HG03460 (cell line): Measurements from ENCODE around the gene TNK2.

ENCODE experiments used
- ATAC-seq: cut with Tn5 transposase; IDR thresholded peaks from one replicate; pipeline ENCODE4 v1.9.1; 2021; ENCODE audit not compliant: unreplicated experiment

Gene TNK2

DNA sequence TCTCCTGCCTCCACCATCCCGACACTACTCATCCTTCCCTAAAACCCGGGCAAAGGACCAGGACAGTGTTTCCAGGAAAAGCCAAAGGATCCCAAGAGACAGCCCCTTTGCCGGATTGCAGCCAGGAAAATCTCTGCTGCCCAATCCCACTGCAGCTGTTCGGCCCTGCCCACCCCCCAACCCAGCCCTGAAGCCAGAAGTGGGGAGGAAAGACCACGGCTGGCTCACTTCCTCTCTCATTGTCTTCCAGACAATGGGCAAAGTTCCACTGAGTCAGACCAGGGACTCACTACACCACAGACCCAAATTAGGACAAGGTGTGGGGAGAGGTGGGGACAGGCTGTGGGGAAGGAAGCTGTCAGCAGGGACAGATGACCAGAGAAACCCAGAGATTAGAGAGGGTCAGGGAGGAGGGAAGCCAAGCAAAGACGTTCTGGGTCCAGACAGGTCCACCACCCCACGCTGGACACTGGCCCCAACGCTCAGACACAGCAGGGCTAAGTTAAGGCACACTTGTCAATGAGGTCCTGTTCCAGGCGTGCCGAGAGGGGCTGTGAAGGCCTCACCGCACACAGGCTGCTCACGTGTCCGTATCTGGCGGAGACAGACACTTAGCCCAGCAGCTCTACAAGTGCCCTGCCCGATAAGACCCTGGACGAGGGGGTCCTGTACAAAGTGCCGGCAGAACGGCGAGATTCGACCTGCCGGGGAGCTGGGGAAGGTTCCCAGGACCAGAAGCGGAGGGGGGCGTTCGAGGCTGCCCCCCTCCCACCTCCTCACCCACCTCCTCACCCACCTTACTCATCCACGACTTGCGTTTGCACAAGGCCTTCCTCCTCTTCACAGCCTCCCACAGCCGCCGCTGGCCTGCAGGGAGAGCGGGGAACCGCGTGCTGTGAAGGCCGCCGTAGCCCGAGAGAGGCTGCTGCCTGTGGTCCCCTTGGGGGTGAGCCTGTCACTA is 21.9 kb downstream of the TNK2 start:
- ATAC-seq = no peak

- no peak for ATAC-seq
Measured at GRCh38 chr3:195885036-195885891, 23.1 kb downstream of the TNK2 start.

DNA sequence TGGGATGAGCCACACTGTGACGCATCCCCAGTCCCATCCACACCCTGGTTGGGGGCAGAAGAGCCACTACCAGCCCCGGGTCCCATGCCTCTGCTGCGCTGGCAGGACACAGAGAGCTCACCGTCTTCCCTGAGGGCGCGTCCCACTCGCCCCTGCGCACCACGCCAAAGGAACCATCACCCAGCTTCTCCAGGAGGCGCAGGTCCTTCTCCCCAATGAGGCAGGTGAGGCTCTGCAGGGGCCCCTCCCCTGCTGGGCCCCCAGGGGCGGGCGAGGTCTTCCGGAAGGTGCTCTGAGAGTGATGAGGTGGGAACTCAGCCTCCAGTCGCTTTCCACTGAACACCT is 23.7 kb downstream of the TNK2 start:
- no peak for ATAC-seq

DNA sequence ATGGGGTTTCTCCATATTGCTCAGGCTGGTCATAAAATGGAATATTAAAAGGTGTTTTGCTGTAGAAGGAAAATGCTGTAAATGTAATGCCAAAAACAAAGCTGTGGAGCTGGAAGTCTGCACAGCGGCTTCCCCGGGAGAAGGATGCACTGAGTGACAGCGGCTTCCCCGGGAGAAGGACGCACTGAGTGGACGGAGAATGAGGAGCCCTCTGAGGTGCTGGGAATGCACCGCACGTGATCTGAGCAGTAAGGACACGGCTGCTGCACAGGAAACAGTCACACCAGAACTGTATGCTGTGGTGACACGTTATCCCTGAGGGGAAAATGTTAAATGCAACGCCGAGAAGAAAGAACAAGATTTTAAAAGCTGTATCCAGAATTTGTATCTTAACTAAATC is 24.6 kb downstream of the TNK2 start:
- no peak for ATAC-seq

DNA sequence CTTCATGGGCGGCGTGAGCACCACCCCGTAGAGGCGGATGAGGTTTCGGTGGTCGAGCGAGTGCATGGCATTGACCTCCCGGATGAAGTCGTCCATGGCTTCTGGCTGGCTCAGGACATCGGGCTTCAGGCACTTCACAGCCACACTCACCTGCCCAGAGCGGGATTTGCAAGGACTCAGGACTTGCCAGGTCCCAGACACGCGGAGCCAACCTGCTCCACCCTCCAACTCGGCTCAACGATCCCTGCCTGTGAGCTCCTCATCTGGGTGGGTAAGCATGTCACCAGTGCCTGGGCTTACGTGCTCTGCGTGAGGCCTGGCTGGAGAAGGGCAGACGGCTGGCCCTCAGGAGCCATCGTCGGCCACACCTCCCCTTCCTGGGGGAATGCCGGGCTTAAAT is 25.2 kb downstream of the TNK2 start:
- no peak for ATAC-seq

GRCh38 chr3:195882002-195882441 is 26.3 kb downstream of the TNK2 start:
- no peak for ATAC-seq

- ATAC-seq = no peak
Measured at GRCh38 chr3:195881276-195881988, 26.9 kb downstream of the TNK2 start.

DNA sequence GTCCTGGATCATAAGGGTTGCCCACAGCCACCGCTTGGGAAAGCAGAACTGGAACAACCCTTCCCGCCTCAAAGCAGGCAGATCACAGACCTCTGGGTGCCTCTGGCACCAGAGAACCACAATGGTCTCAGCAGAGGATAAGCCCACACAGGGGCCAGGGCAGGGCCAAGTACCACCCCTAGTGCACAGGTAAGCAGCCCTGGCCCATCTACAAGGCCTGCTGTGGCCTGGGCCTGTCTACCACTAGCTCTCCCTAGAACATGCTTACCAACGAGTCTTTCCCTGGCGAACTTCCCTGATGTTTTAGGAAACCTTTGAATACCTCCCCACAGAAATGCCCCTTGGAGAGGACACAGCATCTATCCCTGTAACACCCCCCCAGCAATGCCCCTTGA is 28.3 kb downstream of the TNK2 start:
- no peak for ATAC-seq

GRCh38 chr3:195879416-195880036 is 28.8 kb downstream of the TNK2 start:
- no peak for ATAC-seq

GRCh38 chr3:195878424-195879274 is 29.7 kb downstream of the TNK2 start:
- no peak for ATAC-seq

DNA sequence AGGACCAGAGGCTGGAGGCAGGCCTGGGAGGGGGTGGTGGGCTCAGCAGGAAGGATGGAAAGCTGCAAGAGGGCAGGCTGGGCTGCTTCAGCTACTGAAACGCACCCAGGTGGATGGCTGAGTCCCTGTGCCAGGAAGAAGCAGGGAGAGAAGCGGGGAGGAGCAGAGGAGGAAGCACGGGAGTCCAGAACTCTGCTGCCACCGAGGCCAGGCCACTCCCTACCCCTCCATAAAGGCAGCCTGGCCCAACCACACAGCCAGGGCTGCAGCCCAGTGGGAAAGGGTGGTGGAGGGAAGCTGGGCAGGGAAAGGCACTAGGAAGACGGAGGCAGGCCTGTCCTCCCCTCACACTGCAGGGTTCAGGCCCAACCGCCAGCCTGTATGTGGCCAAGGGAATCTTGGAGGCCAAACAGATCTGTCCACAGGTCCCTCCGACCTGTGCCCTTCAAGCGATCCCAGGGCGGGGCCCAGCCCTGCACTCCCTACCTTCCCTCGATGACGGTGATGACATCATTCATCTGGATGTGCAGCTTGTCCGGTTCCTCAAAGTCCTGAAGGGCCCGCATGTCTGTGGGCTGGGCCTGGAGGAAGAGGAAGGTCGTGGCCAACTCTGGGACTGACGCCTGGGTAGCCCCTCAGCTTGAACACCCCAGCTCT is 30.5 kb downstream of the TNK2 start:
- ATAC-seq = no peak

- no peak for ATAC-seq
Measured at GRCh38 chr3:195877136-195877715, 31.1 kb downstream of the TNK2 start.

GRCh38 chr3:195876297-195877064 is 31.9 kb downstream of the TNK2 start:
- ATAC-seq = no peak

DNA sequence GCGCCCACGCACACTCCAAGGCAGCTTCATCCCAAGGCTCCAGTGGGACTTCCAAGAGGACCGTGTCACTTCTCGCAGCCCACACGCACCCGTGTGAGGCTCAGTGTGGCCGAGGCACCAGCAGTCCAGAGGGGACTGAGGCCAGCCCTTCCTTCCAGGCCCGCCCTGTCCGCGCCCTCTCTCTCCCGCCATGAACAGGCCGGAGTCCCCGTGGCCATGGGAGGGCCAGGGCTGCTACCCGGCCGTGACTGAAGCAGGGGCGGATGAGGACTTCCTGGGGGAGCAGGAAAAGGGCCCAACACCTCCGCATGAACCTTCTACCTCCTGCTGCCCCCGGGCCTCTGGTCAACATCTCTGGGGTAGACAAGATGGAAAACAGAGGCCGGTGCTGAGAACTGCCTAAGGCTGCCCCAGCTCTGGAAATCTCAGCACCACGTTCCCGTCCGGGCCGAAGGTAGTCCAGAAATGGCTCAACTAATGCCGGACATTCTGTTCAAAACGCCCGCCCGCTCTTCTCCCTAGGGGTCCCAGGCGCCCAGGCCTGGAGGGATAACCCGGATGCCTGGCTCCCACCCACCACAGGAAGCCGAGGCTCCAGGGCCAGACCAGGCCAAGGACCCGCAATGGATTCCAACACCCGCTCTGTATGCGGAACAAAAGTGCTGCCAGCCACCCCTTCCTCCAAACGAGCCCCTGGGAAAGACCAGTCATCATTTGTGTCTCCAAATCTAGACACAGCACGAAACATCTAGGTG is 32.7 kb downstream of the TNK2 start:
- ATAC-seq = no peak

DNA sequence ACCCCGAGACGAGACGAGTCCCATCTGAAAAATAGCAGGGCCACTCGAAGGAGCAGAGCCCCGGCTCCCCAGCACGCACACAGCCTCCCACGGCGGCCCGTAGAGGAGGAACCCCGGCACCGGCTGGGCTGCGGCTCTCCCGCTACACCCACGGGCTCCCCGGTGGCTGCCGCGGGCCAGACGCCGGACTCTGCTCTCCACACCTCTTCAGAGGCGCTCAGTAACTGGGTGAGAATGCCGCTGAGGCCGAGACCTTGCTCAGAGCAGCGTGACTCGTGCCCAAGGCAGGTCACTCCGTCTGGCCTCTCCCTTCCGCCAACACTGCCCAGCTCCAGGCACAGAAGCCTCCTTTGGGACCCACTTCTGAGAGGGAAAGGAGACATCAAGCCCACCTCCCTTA is 34.4 kb downstream of the TNK2 start:
- ATAC-seq = no peak

DNA sequence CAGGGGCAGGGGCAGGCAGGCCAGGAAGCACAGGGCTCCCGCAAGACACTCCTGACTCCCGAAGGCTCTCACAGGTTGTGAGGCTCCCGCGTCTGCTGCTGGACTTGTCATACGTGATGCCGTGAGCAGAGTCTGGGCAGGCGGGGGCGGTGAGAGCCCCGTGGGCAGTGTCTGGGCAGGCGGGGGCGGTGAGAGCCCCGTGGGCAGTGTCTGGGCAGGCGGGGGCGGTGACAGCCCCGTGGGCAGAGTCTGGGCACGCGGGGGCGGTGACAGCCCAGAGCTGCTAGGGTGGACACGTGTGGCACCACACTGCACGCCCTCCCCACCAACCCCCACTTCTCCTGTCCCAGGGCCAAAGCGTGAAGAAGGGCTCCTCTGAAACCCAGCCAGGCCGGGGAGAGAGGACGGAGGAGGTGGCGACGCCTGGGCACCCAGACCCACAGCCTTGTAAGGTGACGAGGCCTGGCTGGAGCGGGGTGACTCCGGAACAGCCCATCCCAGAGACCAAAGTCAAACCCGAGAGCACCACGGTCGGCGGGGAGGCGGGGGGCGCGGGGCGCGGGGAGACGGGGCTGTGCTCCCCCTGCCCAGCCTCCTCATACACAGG is 35.0 kb downstream of the TNK2 start:
- no peak for ATAC-seq

DNA sequence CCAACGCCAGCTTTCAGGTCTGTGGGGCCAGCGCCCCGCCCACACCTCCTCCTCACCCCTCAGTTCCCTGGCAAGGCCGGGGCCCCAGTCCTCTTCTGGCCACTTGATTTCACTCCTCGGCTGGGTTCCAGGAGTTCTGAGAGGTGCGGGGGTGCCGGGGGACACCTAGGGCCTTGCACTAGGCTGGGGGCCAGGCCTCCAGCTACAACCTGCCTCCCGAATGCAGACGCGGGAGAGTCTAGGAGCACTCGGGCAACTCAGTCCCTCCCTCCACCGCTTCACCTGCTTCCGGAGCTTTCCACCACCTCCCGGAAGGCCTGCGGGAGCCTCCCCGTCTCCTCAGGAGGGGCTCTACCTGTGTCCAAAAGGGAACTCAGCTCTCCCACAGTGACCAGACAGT is 35.6 kb downstream of the TNK2 start:
- no peak for ATAC-seq
